Measurements from ENCODE around the gene IMPA2.

Gene IMPA2

GRCh38 chr18:12060182-12060870 lies 79.0 kb downstream of the IMPA2 start:
- TF ChIP-seq POLR2A (IDR thresholded peaks at IDR 0.05; ENCODE audit: extremely low read depth, insufficient read length) (no peak), MYC (IDR thresholded peaks at IDR 0.05; ENCODE audit: low read depth, low read length) (no peak), MAX (IDR thresholded peaks at IDR 0.05; ENCODE audit: low read depth, low read length) (no peak), CTCF (IDR thresholded peaks at IDR 0.05; ENCODE audit: low read depth, low read length) (no peak)
- no peak for DNase-seq (ENCODE audit: low read depth)
- H3K4me3 ChIP-seq (ENCODE audit: low read depth, low read length), result no peak overlapping the region

GRCh38 chr18:12061685-12062084 lies 80.4 kb downstream of the IMPA2 start:
- H3K4me3 ChIP-seq (ENCODE audit: low read depth, low read length), result no peak overlapping the region
- TF ChIP-seq CTCF (IDR thresholded peaks at IDR 0.05; ENCODE audit: low read depth, low read length) (no peak), MYC (IDR thresholded peaks at IDR 0.05; ENCODE audit: low read depth, low read length) (no peak), POLR2A (IDR thresholded peaks at IDR 0.05; ENCODE audit: extremely low read depth, insufficient read length) (no peak), MAX (IDR thresholded peaks at IDR 0.05; ENCODE audit: low read depth, low read length) (no peak)
- no peak for DNase-seq (ENCODE audit: low read depth)

GRCh38 chr18:12062974-12063373 lies 81.7 kb downstream of the IMPA2 start:
- DNase-seq (ENCODE audit: low read depth), result no peak
- no peak for TF ChIP-seq POLR2A (IDR thresholded peaks at IDR 0.05; ENCODE audit: extremely low read depth, insufficient read length)
- no peak for TF ChIP-seq MYC (IDR thresholded peaks at IDR 0.05; ENCODE audit: low read depth, low read length)

GRCh38 chr18:12064086-12064763 lies 82.9 kb downstream of the IMPA2 start:
- TF ChIP-seq POLR2A (IDR thresholded peaks at IDR 0.05; ENCODE audit: extremely low read depth, insufficient read length), result no peak
- TF ChIP-seq MYC (IDR thresholded peaks at IDR 0.05; ENCODE audit: low read depth, low read length), result no peak
- no peak for TF ChIP-seq MAX (IDR thresholded peaks at IDR 0.05; ENCODE audit: low read depth, low read length)
- TF ChIP-seq CTCF (IDR thresholded peaks at IDR 0.05; ENCODE audit: low read depth, low read length), result no peak
- no peak for DNase-seq (ENCODE audit: low read depth)
- H3K4me3 ChIP-seq (ENCODE audit: low read depth, low read length), result no peak overlapping the region

More at GRCh38 chr18:12062974-12063373, 81.7 kb downstream of the IMPA2 start:
- H3K4me3 ChIP-seq (ENCODE audit: low read depth, low read length), result no peak overlapping the region

GRCh38 chr18:12065397-12065796 lies 84.1 kb downstream of the IMPA2 start:
- TF ChIP-seq POLR2A (IDR thresholded peaks at IDR 0.05; ENCODE audit: extremely low read depth, insufficient read length) (no peak), CTCF (IDR thresholded peaks at IDR 0.05; ENCODE audit: low read depth, low read length) (no peak), MYC (IDR thresholded peaks at IDR 0.05; ENCODE audit: low read depth, low read length) (no peak), MAX (IDR thresholded peaks at IDR 0.05; ENCODE audit: low read depth, low read length) (no peak)
- no peak for DNase-seq (ENCODE audit: low read depth)
- no peak overlapping the region for H3K4me3 ChIP-seq (ENCODE audit: low read depth, low read length)

- no peak overlapping the region for H3K4me3 ChIP-seq (ENCODE audit: low read depth, low read length)
- no peak for DNase-seq (ENCODE audit: low read depth)
- TF ChIP-seq CTCF (IDR thresholded peaks at IDR 0.05; ENCODE audit: low read depth, low read length), result no peak
- no peak for TF ChIP-seq MYC (IDR thresholded peaks at IDR 0.05; ENCODE audit: low read depth, low read length)
- no peak for TF ChIP-seq POLR2A (IDR thresholded peaks at IDR 0.05; ENCODE audit: extremely low read depth, insufficient read length)
- no peak for TF ChIP-seq MAX (IDR thresholded peaks at IDR 0.05; ENCODE audit: low read depth, low read length)
Measured at GRCh38 chr18:12066910-12067511, 85.7 kb downstream of the IMPA2 start.
